ENCODE results near the gene ZNF37A. TPM values are rescaled to one million over a fixed set of nuclear protein-coding genes. Genes with fewer than 3 reads are reported as not detected.
"Not testable (repeated sequence)": the region's sequence is repeated elsewhere in the genome, so short reads cannot be mapped to it uniquely, and the experiment has no call there.

Gene ZNF37A
- total RNA-seq (10 to 100 TPM; 10.3 to 12.8 (median 11.8) TPM), polyA plus RNA-seq (5.5 TPM)
- long read RNA-seq, donor 1, full-length matches to known transcripts: 2 of 27 reads
- long read RNA-seq, donor 1, partial matches to known transcripts: 2 of 27 reads
- long read RNA-seq, donor 1, other reads (novel, unspliced or antisense): 23 of 27 reads
- long read RNA-seq, donor 2, partial matches to known transcripts: 0 of 6 reads
- long read RNA-seq, donor 2, other reads (novel, unspliced or antisense): 6 of 6 reads
- long read RNA-seq, donor 3, full-length matches to known transcripts: 7 of 79 reads
- long read RNA-seq, donor 3, partial matches to known transcripts: 6 of 79 reads
- long read RNA-seq, donor 3, other reads (novel, unspliced or antisense): 66 of 79 reads
- long read RNA-seq, donor 4, full-length matches to known transcripts: 1 of 8 reads
- long read RNA-seq, donor 4, partial matches to known transcripts: 0 of 8 reads
- long read RNA-seq, donor 4, other reads (novel, unspliced or antisense): 7 of 8 reads

DNA sequence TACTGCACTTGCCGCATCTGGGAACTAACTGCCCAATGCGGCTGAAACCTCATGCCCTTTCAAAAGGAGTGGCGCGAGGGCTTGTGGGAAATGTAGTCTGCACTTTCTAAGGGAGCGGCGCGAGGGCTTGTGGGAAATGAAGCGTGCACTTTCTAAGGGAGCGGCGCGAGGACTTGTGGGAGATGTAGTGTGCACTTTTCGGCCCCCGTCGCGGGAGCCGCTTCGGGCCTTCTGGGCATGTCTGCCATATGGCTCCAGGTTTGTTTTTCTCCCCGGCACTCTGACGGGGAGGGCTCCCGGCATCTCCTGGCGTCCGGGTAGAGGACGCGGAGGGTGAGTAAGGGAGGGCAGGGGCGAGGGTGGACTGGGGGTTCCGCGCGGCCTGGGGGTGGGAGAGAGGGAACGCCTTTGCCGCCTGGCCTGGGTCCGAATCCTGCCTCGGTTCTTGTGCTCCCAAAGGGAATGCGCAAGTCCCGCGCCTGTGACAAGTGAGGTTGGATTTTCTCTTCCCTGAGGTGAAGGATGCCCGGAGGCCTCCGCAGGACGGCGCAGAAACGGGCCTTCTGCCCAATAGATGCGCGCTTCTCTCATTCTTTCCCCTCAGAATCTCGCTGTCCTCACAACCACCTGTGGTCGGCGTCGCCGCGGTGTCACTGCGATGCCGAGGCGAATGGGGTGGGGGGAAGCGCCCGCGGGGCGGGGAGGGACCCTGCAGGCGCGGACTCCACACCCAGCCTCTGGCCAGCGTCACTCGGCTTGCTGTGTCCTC lies at the start of gene ZNF37A:
TSS of gene ZNF37A (plus strand) at position 180 of the 769 bp plus-strand sequence. CDS start 2,281 bp downstream, outside the sequence.
- peaks cover 6% of the 10 kb centered on the region for H3K4me1 ChIP-seq (ENCODE audit: control insufficient read depth, insufficient read depth, low read length)
- intact Hi-C loops (cut with DNase I): loop anchor here in 1 of 4 donors (10.0 kb wide), 1 partner anchor 120 kb away; the partner anchor contains the start of gene ZNF25
- WGBS: under 1% methylated on average over 59 of the region's 59 CpGs
- no peaks in the 10 kb centered on the region for H3K27me3 ChIP-seq (ENCODE audit: control insufficient read depth, insufficient read depth)
- no peaks in the 10 kb centered on the region for H3K9me3 ChIP-seq (ENCODE audit: control insufficient read depth, low read length)
- ATAC-seq: peak; percentile 99 to 100
- H3K27ac ChIP-seq (ENCODE audit: low read length): peak within 1 kb of the TSS; percentile 50
- DNase-seq: peak; percentile 94 to 97 (median 96)
- peak within 1 kb of the TSS; percentile 58 for H3K4me3 ChIP-seq (ENCODE audit: low read length)

DNA sequence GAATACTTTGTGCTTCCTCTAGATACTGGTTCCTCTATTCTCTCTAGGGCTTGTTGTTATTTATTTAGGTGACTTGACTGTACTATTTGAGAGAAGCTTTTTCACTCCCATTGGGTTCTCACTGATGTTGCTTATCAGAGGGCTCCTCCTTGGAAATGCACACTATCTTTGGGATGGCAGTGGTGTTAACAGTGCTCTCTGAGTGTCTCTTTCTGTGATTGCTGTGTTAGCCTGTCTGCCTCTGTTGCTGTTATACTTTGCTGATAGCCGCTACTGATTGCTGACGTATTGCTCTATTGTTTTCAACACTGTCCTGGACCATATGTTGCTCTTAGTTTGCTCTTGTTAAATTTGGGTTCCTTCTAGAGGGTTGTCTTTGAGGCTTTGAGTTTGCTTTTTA lies 49.0 kb upstream of the ZNF37A start:
- 41% methylated on average over 2 of the region's 2 CpGs for WGBS
- Histone ChIP-seq H3K27ac (ENCODE audit: low read length) (no peak overlapping the region), H3K4me3 (ENCODE audit: low read length) (no peak overlapping the region), H3K9me3 (ENCODE audit: control insufficient read depth, low read length) (no peaks in the 10 kb centered on the region), H3K27me3 (ENCODE audit: control insufficient read depth, insufficient read depth) (no peaks in the 10 kb centered on the region), H3K4me1 (ENCODE audit: control insufficient read depth, insufficient read depth, low read length) (no peaks in the 10 kb centered on the region)
- intact Hi-C loops (cut with DNase I): no loop called here
- ATAC-seq (no peak), DNase-seq (no peak)

DNA sequence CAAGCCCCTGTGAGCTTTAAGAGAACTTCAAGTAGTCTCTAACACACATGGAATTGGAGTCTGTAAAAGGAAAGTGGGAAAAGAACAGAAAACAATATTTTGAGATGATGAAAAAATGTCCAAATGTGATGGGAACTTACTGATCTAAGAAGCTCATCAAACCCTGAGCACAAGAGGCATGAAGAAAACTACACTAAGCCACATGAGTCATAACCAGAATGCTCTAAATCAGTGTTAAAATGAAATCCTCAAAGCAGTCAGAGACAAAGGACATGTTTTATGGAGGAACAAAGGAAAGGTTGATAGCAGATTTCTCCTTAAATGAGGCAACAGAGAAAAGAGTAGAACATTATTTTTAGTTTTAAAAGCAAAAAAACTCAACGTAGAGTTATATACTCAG lies 46.5 kb upstream of the ZNF37A start:
- H3K4me1 ChIP-seq (ENCODE audit: control insufficient read depth, insufficient read depth, low read length): no peaks in the 10 kb centered on the region
- H3K27me3 ChIP-seq (ENCODE audit: control insufficient read depth, insufficient read depth): no peaks in the 10 kb centered on the region
- DNase-seq (no peak), ATAC-seq (no peak)
- H3K9me3 ChIP-seq (ENCODE audit: control insufficient read depth, low read length): no peaks in the 10 kb centered on the region
- 87% methylated on average over 1 of the region's 1 CpG for WGBS
- H3K27ac ChIP-seq (ENCODE audit: low read length): no peak overlapping the region
- intact Hi-C loops (cut with DNase I): no loop called here
- no peak overlapping the region for H3K4me3 ChIP-seq (ENCODE audit: low read length)

DNA sequence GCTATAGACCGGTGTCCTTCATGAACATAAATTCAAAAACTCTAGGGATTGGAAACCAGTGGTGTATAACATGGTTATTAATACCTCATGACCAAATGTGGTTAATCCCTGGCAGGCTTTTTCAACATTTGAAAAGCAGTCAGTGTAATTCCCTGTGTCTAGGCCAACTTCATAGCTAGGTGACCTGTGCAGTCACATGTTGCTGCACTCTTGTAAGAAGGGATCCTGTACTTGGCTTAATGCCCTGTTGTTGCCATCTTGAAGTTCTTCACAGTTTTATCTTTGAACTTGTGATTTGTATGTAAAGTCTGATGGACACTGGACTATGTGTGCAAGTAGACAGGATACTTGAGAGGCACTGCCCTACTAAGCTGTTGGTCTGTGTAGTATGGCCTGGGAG lies 43.9 kb upstream of the ZNF37A start:
- no peak for ATAC-seq
- WGBS: 97% methylated on average over 1 of the region's 1 CpG
- no peak for DNase-seq
- Histone ChIP-seq H3K9me3 (ENCODE audit: control insufficient read depth, low read length) (no peaks in the 10 kb centered on the region), H3K4me1 (ENCODE audit: control insufficient read depth, insufficient read depth, low read length) (no peaks in the 10 kb centered on the region), H3K4me3 (ENCODE audit: low read length) (no peak overlapping the region), H3K27ac (ENCODE audit: low read length) (no peak overlapping the region), H3K27me3 (ENCODE audit: control insufficient read depth, insufficient read depth) (no peaks in the 10 kb centered on the region)
- intact Hi-C loops (cut with DNase I): no loop called here

DNA sequence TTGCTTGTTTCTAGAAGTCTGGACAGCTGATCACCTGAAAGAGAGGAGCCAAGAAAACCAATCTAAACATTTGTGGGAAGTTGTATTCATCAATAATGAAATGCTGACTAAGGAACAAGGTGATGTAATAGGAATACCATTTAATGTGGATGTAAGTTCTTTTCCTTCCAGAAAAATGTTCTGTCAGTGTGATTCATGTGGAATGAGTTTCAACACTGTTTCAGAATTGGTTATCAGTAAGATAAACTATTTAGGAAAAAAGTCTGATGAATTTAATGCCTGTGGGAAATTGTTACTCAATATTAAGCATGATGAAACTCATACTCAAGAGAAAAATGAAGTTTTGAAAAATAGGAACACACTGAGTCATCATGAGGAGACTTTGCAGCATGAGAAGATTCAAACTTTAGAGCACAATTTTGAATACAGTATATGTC lies 39.8 kb upstream of the ZNF37A start:
- no peaks in the 10 kb centered on the region for H3K4me1 ChIP-seq (ENCODE audit: control insufficient read depth, insufficient read depth, low read length)
- H3K27me3 ChIP-seq (ENCODE audit: control insufficient read depth, insufficient read depth): no peaks in the 10 kb centered on the region
- no peak overlapping the region for H3K4me3 ChIP-seq (ENCODE audit: low read length)
- ATAC-seq (peak; percentile 26 to 34), DNase-seq (no peak)
- no peak overlapping the region for H3K27ac ChIP-seq (ENCODE audit: low read length)
- intact Hi-C loops (cut with DNase I): no loop called here
- no peaks in the 10 kb centered on the region for H3K9me3 ChIP-seq (ENCODE audit: control insufficient read depth, low read length)

DNA sequence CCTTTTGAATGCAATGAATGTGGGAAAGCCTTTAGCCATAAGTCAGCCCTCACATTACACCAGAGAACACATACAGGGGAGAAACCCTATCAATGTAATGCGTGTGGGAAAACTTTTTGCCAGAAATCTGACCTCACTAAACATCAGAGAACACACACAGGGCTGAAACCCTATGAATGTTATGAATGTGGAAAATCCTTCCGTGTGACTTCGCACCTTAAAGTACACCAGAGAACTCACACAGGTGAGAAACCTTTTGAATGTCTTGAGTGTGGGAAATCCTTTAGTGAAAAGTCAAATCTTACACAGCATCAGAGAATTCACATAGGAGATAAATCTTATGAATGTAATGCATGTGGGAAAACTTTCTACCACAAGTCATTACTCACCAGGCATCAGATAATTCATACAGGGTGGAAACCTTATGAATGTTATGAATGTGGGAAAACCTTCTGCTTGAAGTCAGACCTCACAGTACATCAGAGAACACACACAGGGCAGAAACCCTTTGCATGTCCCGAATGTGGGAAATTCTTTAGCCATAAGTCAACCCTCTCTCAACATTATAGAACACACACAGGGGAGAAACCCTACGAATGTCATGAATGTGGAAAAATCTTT lies 38.8 kb upstream of the ZNF37A start:
- DNase-seq; ATAC-seq; H3K27ac ChIP-seq (ENCODE audit: low read length); H3K27me3 ChIP-seq (ENCODE audit: control insufficient read depth, insufficient read depth); H3K9me3 ChIP-seq (ENCODE audit: control insufficient read depth, low read length); H3K4me1 ChIP-seq (ENCODE audit: control insufficient read depth, insufficient read depth, low read length); intact Hi-C loops (cut with DNase I); H3K4me3 ChIP-seq (ENCODE audit: low read length): not testable (repeated sequence)
- 99% methylated on average over 5 of the region's 5 CpGs for WGBS

DNA sequence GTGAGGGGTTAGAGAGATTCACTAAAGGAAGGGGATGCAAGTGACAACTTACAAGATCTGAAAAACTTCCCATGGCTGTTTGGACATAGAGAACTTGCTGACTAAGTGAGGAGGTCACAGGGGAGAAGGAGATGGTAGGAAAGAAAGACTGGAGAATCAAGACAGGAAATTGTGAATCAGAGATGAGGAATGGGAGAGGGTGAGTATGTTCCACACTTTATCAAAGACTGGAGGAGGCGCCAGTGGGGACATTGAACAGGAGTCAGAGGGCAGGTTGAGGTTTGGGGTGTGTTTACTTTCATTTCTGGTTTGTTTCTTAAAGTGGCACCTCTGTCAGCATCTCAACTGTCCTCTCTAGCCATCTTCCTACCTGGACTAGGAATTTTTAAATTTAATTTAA lies 24.5 kb upstream of the ZNF37A start:
- H3K27me3 ChIP-seq (ENCODE audit: control insufficient read depth, insufficient read depth); H3K27ac ChIP-seq (ENCODE audit: low read length); H3K4me3 ChIP-seq (ENCODE audit: low read length); DNase-seq; ATAC-seq; H3K9me3 ChIP-seq (ENCODE audit: control insufficient read depth, low read length); H3K4me1 ChIP-seq (ENCODE audit: control insufficient read depth, insufficient read depth, low read length); intact Hi-C loops (cut with DNase I): not testable (repeated sequence)
- 62% methylated on average over 1 of the region's 1 CpG for WGBS

DNA sequence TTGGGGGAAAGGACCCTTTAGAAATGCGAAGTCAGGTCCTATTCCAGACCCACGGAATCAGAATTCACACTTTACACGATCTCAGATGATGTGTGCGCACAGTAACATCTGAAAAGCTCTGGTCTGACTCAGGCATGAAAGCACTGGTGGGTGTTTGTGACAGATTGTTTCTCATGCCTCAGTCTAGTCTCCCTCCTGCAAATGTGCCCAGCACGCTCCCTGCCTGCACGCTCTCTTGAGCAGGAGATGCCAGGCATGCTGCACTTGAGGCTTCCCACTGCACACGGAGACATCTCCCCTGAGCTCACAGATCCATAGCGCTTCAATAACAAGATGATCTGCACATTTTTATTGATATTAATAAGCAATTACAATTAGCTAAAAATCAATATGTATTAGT lies 23.6 kb upstream of the ZNF37A start:
- Histone ChIP-seq H3K4me3 (ENCODE audit: low read length) (no peak overlapping the region), H3K27ac (ENCODE audit: low read length) (no peak overlapping the region), H3K9me3 (ENCODE audit: control insufficient read depth, low read length) (no peaks in the 10 kb centered on the region), H3K27me3 (ENCODE audit: control insufficient read depth, insufficient read depth) (no peaks in the 10 kb centered on the region), H3K4me1 (ENCODE audit: control insufficient read depth, insufficient read depth, low read length) (no peaks in the 10 kb centered on the region)
- 87% methylated on average over 8 of the region's 8 CpGs for WGBS
- intact Hi-C loops (cut with DNase I): no loop called here
- ATAC-seq (no peak), DNase-seq (no peak)

DNA sequence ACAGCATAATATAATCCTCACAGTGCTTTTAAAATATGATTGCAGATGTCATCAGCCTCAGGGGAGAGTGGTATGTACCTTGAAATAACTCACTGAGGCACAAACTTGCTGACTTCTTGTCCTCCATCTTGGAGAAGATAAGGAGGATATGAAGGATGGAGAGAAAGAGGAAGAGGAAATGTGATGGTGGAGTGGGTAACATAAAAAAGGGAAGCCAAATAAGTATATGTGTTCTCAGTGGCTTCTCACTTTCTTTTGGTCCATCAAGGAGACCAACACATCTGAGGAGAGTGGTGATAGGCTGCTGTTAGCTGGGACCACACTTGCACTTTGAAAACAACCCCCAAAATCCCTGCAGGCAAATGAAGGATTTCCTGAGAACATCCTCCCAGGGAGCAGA lies 21.6 kb upstream of the ZNF37A start:
- Histone ChIP-seq H3K9me3 (ENCODE audit: control insufficient read depth, low read length) (no peaks in the 10 kb centered on the region), H3K27me3 (ENCODE audit: control insufficient read depth, insufficient read depth) (no peaks in the 10 kb centered on the region), H3K4me1 (ENCODE audit: control insufficient read depth, insufficient read depth, low read length) (no peaks in the 10 kb centered on the region), H3K4me3 (ENCODE audit: low read length) (no peak overlapping the region), H3K27ac (ENCODE audit: low read length) (no peak overlapping the region)
- ATAC-seq: no peak
- DNase-seq: no peak
- intact Hi-C loops (cut with DNase I): no loop called here

DNA sequence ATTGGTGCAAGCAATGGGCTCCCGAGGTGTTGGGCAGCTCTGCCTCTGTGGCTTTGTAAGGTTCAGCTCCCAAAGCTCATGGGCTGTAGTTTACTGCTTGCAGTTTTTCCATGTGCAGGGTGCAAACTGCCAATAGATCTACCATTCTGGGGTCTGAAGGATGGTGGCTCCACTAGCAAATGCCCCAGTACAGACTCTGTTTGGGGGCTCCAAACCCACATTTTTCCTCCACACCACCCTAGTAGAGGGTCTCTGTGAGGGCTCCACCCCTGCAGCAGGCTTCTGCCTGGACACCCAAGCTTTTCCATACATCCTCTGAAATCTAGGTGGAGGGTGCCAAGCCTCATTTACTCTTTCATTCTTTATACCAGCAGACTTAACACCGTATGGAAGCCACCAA lies 17.4 kb upstream of the ZNF37A start:
- H3K4me3 ChIP-seq (ENCODE audit: low read length): no peak overlapping the region
- 61% methylated on average over 2 of the region's 2 CpGs for WGBS
- H3K9me3 ChIP-seq (ENCODE audit: control insufficient read depth, low read length): no peaks in the 10 kb centered on the region
- no peaks in the 10 kb centered on the region for H3K4me1 ChIP-seq (ENCODE audit: control insufficient read depth, insufficient read depth, low read length)
- intact Hi-C loops (cut with DNase I): no loop called here
- ATAC-seq (no peak), DNase-seq (no peak)
- no peaks in the 10 kb centered on the region for H3K27me3 ChIP-seq (ENCODE audit: control insufficient read depth, insufficient read depth)
- H3K27ac ChIP-seq (ENCODE audit: low read length): no peak overlapping the region

DNA sequence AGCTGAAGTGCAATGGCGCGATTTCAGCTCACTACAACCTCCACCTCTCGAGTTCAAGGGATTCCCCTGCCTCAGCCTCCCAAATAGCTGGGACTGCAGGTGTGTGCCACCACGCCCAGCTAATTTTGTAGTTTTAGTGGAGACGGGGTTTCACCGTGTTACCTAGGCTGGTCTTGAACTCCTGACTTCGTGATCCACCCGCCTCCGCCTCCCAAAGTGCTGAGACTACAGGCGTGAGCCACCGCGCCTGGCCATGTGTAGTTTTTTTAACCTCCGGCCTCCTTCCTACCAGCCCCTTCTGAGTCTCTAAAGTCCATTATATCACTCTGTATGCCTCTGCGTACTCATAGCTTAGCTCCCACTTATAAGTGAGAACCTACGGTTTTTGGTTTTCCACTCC lies 819 bp upstream of the ZNF37A start:
- not testable (repeated sequence) for H3K9me3 ChIP-seq (ENCODE audit: control insufficient read depth, low read length); H3K27me3 ChIP-seq (ENCODE audit: control insufficient read depth, insufficient read depth); ATAC-seq; H3K4me1 ChIP-seq (ENCODE audit: control insufficient read depth, insufficient read depth, low read length); DNase-seq; H3K27ac ChIP-seq (ENCODE audit: low read length); H3K4me3 ChIP-seq (ENCODE audit: low read length)
- intact Hi-C loops (cut with DNase I): loop anchor here in 1 of 4 donors (10.0 kb wide), 1 partner anchor 119 kb away; the partner anchor contains the start of gene ZNF25
- WGBS: 95% methylated on average over 15 of the region's 15 CpGs
